ENCODE measurements around the gene KANSL1.

GRCh38 chr17:46060461-46060860 lies 132.8 kb downstream of the KANSL1 start:
- TF ChIP-seq CTCF (IDR thresholded peaks at IDR 0.05 in 2 of 3, conservative IDR thresholded peaks at IDR 0.05 in 1 of 3; ENCODE audit: insufficient read depth in 2 of 3, low read depth in 1 of 3, low read length in 3 of 3) = no peak
- TF ChIP-seq FOXK2 (conservative IDR thresholded peaks at IDR 0.05 in 1 of 2, IDR thresholded peaks at IDR 0.05 in 1 of 2; ENCODE audit: low read depth in 2 of 2) = no peak
- TF ChIP-seq HDGF (IDR thresholded peaks at IDR 0.05) = no peak
- TF ChIP-seq ZBTB7A (IDR thresholded peaks at IDR 0.05; ENCODE audit: borderline replicate concordance, control insufficient read depth, low read depth, low read length) = no peak
- no peak for TF ChIP-seq FOXA1 (IDR thresholded peaks at IDR 0.05; ENCODE audit: borderline replicate concordance)
- no peak for TF ChIP-seq ZNF174 (CRISPR knock-in tag; IDR thresholded peaks at IDR 0.05)
- TF ChIP-seq HNRNPH1 (optimal IDR thresholded peaks at IDR 0.05; ENCODE audit: low read depth, low read length) = no peak
- no peak for TF ChIP-seq ZNF324 (CRISPR knock-in tag; IDR thresholded peaks at IDR 0.05)
- no peak for TF ChIP-seq EP300 (IDR thresholded peaks at IDR 0.05; ENCODE audit: low read length)
- no peak for TF ChIP-seq KAT8 (IDR thresholded peaks at IDR 0.05; ENCODE audit: low read depth)
- TF ChIP-seq YBX1 (IDR thresholded peaks at IDR 0.05) = no peak

All from K562 (cell line).